H9 (cell line): ENCODE data around the gene MT1M. TPM values are rescaled to one million over a fixed set of nuclear protein-coding genes. Genes with fewer than 3 reads are reported as not detected.

Source experiments
- DNase-seq: peaks from one replicate; pipeline ENCODE4 v3.0.0-alpha.2; 2017
- H2AFZ ChIP-seq: one replicate; pipeline ENCODE4 v1.6.1; 2013; ENCODE audit warnings: mild to moderate bottlenecking, low read length, control low read depth, moderate library complexity
- H2AK5ac ChIP-seq: 2 replicates; pipeline ENCODE4 v1.6.1; 2013; ENCODE audit warnings: low read length, control low read depth, mixed read lengths; ENCODE audit not compliant: insufficient read length
- H2BK120ac ChIP-seq: one replicate; pipeline ENCODE4 v1.6.1; 2013; ENCODE audit warnings: low read depth, mild to moderate bottlenecking, low read length, control low read depth, inconsistent platforms; ENCODE audit not compliant: poor library complexity, severe bottlenecking
- H2BK12ac ChIP-seq: 2 replicates; pipeline ENCODE4 v1.6.1; 2013; ENCODE audit warnings: low read length, control low read depth, mixed read lengths, low read depth; ENCODE audit not compliant: insufficient read length
- H2BK15ac ChIP-seq: 2 replicates; pipeline ENCODE4 v1.6.1; 2013; ENCODE audit warnings: low read depth, low read length, control low read depth
- H2BK20ac ChIP-seq: one replicate; pipeline ENCODE4 v1.6.1; 2013; ENCODE audit warnings: low read depth, mild to moderate bottlenecking, low read length, control low read depth, inconsistent platforms; ENCODE audit not compliant: poor library complexity, severe bottlenecking
- H2BK5ac ChIP-seq: 2 replicates; pipeline ENCODE4 v1.6.1; 2013; ENCODE audit warnings: low read length, control low read depth, mixed read lengths; ENCODE audit not compliant: insufficient read length
- H3K14ac ChIP-seq: 2 replicates; pipeline ENCODE4 v1.6.1; 2013; ENCODE audit warnings: low read length, control low read depth; ENCODE audit not compliant: insufficient read depth
- H3K18ac ChIP-seq: 2 replicates; pipeline ENCODE4 v1.6.1; 2013; ENCODE audit warnings: low read depth, mild to moderate bottlenecking, mixed read lengths, low read length, control low read depth; ENCODE audit not compliant: insufficient read length
- H3K23ac ChIP-seq: 2 replicates; pipeline ENCODE4 v1.6.1; 2013; ENCODE audit warnings: low read length, control low read depth, mixed read lengths, low read depth; ENCODE audit not compliant: insufficient read length
- H3K23me2 ChIP-seq: 2 replicates; pipeline ENCODE4 v1.6.1; 2013; ENCODE audit warnings: low read depth, mild to moderate bottlenecking, mixed read lengths, low read length, control low read depth; ENCODE audit not compliant: insufficient read length, poor library complexity, severe bottlenecking
- H3K27ac ChIP-seq: 2 replicates; pipeline ENCODE4 v1.5.1; 2013; ENCODE audit warnings: low read length, control low read depth, mixed read lengths, low read depth; ENCODE audit not compliant: insufficient read length
- H3K27me3 ChIP-seq: 2 replicates; pipeline ENCODE4 v1.6.1; 2013; ENCODE audit warnings: low read length, control low read depth, inconsistent platforms; ENCODE audit not compliant: insufficient read depth
- H3K4ac ChIP-seq: 2 replicates; pipeline ENCODE4 v1.6.1; 2013; ENCODE audit warnings: low read depth, mild to moderate bottlenecking, control low read depth, inconsistent platforms, low read length, moderate library complexity
- H3K4me1 ChIP-seq: 2 replicates; pipeline ENCODE4 v1.6.1; 2013; ENCODE audit warnings: low read length, control low read depth, inconsistent platforms; ENCODE audit not compliant: insufficient read depth
- H3K4me2 ChIP-seq: 2 replicates; pipeline ENCODE4 v1.6.1; 2013; ENCODE audit warnings: low read length, control low read depth, mixed read lengths; ENCODE audit not compliant: insufficient read length, insufficient read depth
- H3K56ac ChIP-seq: 2 replicates; pipeline ENCODE4 v1.6.1; 2013; ENCODE audit warnings: low read depth, mild to moderate bottlenecking, mixed read lengths, low read length, control low read depth; ENCODE audit not compliant: insufficient read length
- H3K79me1 ChIP-seq: 2 replicates; pipeline ENCODE4 v1.6.1; 2013; ENCODE audit warnings: low read depth, mild to moderate bottlenecking, moderate library complexity, low read length, control low read depth, inconsistent platforms; ENCODE audit not compliant: insufficient read depth, poor library complexity, severe bottlenecking
- H3K79me2 ChIP-seq: 2 replicates; pipeline ENCODE4 v1.6.1; 2013; ENCODE audit warnings: low read length, control low read depth, inconsistent platforms; ENCODE audit not compliant: insufficient read depth
- H3K9ac ChIP-seq: 2 replicates; pipeline ENCODE4 v1.6.1; 2013; ENCODE audit warnings: low read length, control low read depth, mixed read lengths; ENCODE audit not compliant: insufficient read length; ENCODE audit errors: extremely low read depth
- H3K9me3 ChIP-seq: one replicate; pipeline ENCODE4 v1.6.1; 2013; ENCODE audit warnings: low read depth, low read length, inconsistent platforms; ENCODE audit not compliant: control insufficient read depth
- H3T11ph ChIP-seq: one replicate; pipeline ENCODE4 v1.6.1; 2013; ENCODE audit warnings: mild to moderate bottlenecking, low read length, control low read depth, inconsistent platforms
- H4K20me1 ChIP-seq: one replicate; pipeline ENCODE4 v1.6.1; 2013; ENCODE audit not compliant: control insufficient read depth, insufficient read length, insufficient read depth
- H4K5ac ChIP-seq: 2 replicates; pipeline ENCODE4 v1.6.1; 2013; ENCODE audit warnings: low read depth, mild to moderate bottlenecking, mixed read lengths, low read length, control low read depth; ENCODE audit not compliant: insufficient read length
- H4K8ac ChIP-seq: replicated peaks from 2 replicates; pipeline ENCODE4 v1.6.1; 2013; ENCODE audit warnings: low read length, control low read depth, mixed read lengths, low read depth; ENCODE audit not compliant: insufficient read length
- H4K91ac ChIP-seq: 2 replicates; pipeline ENCODE4 v1.6.1; 2013; ENCODE audit warnings: low read depth, mild to moderate bottlenecking, moderate library complexity, mixed read lengths, low read length, control low read depth; ENCODE audit not compliant: insufficient read length
- H3K27ac Mint-ChIP-seq, 3 experiments: 2 replicates in 2 of 3; 3 replicates in 1 of 3; pipeline ENCODE4 v1.8.0; 2020 to 2021; ENCODE audit warnings: mixed read lengths in 3 of 3, mild to moderate bottlenecking in 1 of 3, moderate library complexity in 1 of 3
- H3K27me3 Mint-ChIP-seq: 2 replicates; pipeline ENCODE4 v1.8.0; 2021; ENCODE audit warnings: low read depth, mild to moderate bottlenecking, moderate library complexity, mixed read lengths
- H3K36me3 Mint-ChIP-seq, 3 experiments: 2 replicates in 2 of 3; 3 replicates in 1 of 3; pipeline ENCODE4 v1.8.0; 2020 to 2021; ENCODE audit warnings: low read depth in 3 of 3, mixed read lengths in 3 of 3; ENCODE audit not compliant: insufficient read depth in 1 of 3
- H3K4me1 Mint-ChIP-seq, 2 experiments: 2 replicates each; pipeline ENCODE4 v1.8.0; 2020; ENCODE audit warnings: mixed read lengths in 2 of 2
- H3K4me3 Mint-ChIP-seq, 2 experiments: 2 replicates in 1 of 2; 3 replicates in 1 of 2; pipeline ENCODE4 v1.8.0; 2020 to 2021; ENCODE audit warnings: mild to moderate bottlenecking in 2 of 2, mixed read lengths in 2 of 2, moderate library complexity in 1 of 2
- H3K9me3 Mint-ChIP-seq, 2 experiments: 2 replicates in 1 of 2; 3 replicates in 1 of 2; pipeline ENCODE4 v1.8.0; 2020; ENCODE audit warnings: mild to moderate bottlenecking in 2 of 2, mixed read lengths in 2 of 2, moderate library complexity in 1 of 2
- WGBS: extraction: QIAGEN DNeasy Blood & Tissue Kit; methylation state at CpG from one replicate; pipeline ENCODE4 v1.1.7; 2013; ENCODE audit warnings: missing lambda C conversion rate, low lambda C conversion rate, mixed read lengths; ENCODE audit not compliant: insufficient read length; ENCODE audit errors: extremely low coverage; 5-methylcytosine and 5-hydroxymethylcytosine counted together
- total RNA-seq: library from RNA; stranded (reverse); gene quantifications from 2 replicates; pipeline ENCODE4 v1.2.1, GENCODE V29; 2021
- TF ChIP-seq, protein P1 (sequence below): fragments of 200-600 bp; sonication (generic); conservative IDR thresholded peaks from 3 replicates; pipeline ENCODE4 v1.8.0; 2021; ENCODE audit warnings: antibody characterized with exemption, mild to moderate bottlenecking

Gene MT1M
- total RNA-seq, 1 experiment from 2014 or later = 1.4 TPM

DNA sequence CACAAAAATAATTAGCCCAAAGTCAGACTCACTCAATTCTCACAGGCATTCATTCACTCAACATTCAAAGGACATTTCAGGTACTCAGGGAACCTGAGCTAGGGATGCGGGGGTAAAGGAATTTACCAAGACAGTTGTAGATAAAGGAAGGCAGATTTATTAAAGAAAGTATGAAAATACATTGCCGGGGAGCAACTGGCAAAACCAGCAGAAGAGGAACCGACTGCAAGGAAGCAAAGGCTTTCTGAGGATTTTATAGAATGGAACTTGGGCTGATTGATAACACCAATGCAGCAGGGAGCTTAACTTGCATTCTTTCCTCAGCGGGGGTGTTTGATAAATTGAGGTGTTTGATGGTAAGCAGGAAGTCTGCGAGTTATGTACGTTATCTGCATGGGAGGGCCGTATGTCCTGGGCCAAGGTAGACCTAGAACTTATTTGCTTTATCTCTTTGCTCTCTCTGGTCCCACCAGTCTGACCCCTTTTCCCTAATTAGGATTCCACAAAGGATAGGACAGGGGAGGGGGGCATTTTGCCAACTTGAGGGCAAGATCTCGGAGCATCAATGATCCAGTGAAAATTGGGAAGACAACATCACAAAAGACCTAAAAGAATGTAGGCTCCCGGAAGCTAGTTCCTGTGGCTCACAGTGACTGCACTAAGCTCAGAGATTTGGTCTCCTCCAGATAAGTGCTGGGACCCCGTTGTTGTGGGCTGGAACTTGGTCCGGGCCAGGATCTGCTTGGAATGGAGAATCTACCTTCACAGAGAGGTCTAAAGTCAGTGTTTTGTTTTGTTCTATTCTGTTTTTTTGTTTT, 48.9 kb upstream of the MT1M start:
- DNase-seq = no peak
- Histone ChIP-seq H3K18ac (no peak overlapping the region), H3K4me1 (no peaks in the 10 kb centered on the region; the same call in 1 of the 2 replicates), H3K27ac (no peak overlapping the region), H3K79me1 (no peaks in the 10 kb centered on the region), H3K23me2 (no peaks in the 10 kb centered on the region), H3K23ac (no peak overlapping the region), H2BK12ac (no peak overlapping the region), H2AK5ac (no peak overlapping the region), H3K9ac (no peak overlapping the region), H3K14ac (no peak overlapping the region), H4K91ac (no peak overlapping the region), H3K79me2 (no peaks in the 10 kb centered on the region), H4K5ac (no peak overlapping the region), H2BK15ac (no peak overlapping the region), H2AFZ (no peak overlapping the region), H4K20me1 (no peaks in the 10 kb centered on the region), H4K8ac (no peak overlapping the region), H2BK120ac (no peak overlapping the region), H3K4ac (no peak overlapping the region), H3T11ph (no peak overlapping the region), H3K4me2 (no peak overlapping the region), H3K56ac (no peak overlapping the region), H3K9me3 (no peaks in the 10 kb centered on the region), H2BK5ac (no peak overlapping the region), H2BK20ac (no peak overlapping the region), H3K27me3 (no peaks in the 10 kb centered on the region; the same call in 1 of the 2 replicates)
- Mint-ChIP-seq H3K36me3 (no peaks in the 10 kb centered on the region), H3K9me3 (no peaks in the 10 kb centered on the region; a peak in 1 of 5 replicates), H3K27ac (no peak overlapping the region), H3K4me3 (no peak overlapping the region), H3K4me1 (peaks cover 5 to 6% of the 10 kb centered on the region in 2 experiments), H3K27me3 (peaks cover 77% of the 10 kb centered on the region)
- WGBS = no CpG with 5 or more reads among the region's 11 CpGs
- TF ChIP-seq, protein P1, sequence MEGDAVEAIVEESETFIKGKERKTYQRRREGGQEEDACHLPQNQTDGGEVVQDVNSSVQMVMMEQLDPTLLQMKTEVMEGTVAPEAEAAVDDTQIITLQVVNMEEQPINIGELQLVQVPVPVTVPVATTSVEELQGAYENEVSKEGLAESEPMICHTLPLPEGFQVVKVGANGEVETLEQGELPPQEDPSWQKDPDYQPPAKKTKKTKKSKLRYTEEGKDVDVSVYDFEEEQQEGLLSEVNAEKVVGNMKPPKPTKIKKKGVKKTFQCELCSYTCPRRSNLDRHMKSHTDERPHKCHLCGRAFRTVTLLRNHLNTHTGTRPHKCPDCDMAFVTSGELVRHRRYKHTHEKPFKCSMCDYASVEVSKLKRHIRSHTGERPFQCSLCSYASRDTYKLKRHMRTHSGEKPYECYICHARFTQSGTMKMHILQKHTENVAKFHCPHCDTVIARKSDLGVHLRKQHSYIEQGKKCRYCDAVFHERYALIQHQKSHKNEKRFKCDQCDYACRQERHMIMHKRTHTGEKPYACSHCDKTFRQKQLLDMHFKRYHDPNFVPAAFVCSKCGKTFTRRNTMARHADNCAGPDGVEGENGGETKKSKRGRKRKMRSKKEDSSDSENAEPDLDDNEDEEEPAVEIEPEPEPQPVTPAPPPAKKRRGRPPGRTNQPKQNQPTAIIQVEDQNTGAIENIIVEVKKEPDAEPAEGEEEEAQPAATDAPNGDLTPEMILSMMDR = no peak
